Thyroid gland (tissue), 4 donors: ENCODE measurements around the gene FAM72A.

Source experiments
- CTCF ChIP-seq, 6 experiments: fragments of 200-600 bp in 3 of 6; fragments of 450-650 bp in 3 of 6; sonication (generic) in 3 of 6; IDR thresholded peaks; one replicate each; pipeline ENCODE4 v1.5.1; 2016 to 2019; ENCODE audit warnings: antibody characterized with exemption in 6 of 6, mild to moderate bottlenecking in 2 of 6, inconsistent platforms in 1 of 6, moderate library complexity in 1 of 6
- POLR2A ChIP-seq, 2 donors: fragments of 450-650 bp; IDR thresholded peaks; one replicate each; pipeline ENCODE4 v1.6.1; 2017; ENCODE audit warnings: antibody characterized with exemption in 2 of 2, mild to moderate bottlenecking in 2 of 2, moderate library complexity in 1 of 2

GRCh38 chr1:206142011-206142410 lies 60.6 kb downstream of the FAM72A start:
- no peak for TF ChIP-seq CTCF (IDR thresholded peaks at IDR 0.05)
- no peak for TF ChIP-seq POLR2A (IDR thresholded peaks at IDR 0.05)
